ENCODE results near the gene STXBP6. TPM values are rescaled to one million over a fixed set of nuclear protein-coding genes. Genes with fewer than 3 reads are reported as not detected.

Gene STXBP6
- total RNA-seq, 1 donor from 2014 or later = 10.0 TPM

- no peak for DNase-seq (ENCODE audit: low spot score)
These were observed 2.4 kb upstream of the STXBP6 start for GRCh38 chr14:25052385-25052784.

GRCh38 chr14:25050269-25051150 lies 563 bp upstream of the STXBP6 start:
- DNase-seq (ENCODE audit: low spot score) = no peak

- no peak for DNase-seq (ENCODE audit: low spot score)
These were observed 817 bp downstream of the STXBP6 start for GRCh38 chr14:25049093-25049567.

GRCh38 chr14:25048170-25049016 lies 1.6 kb downstream of the STXBP6 start:
- DNase-seq (ENCODE audit: low spot score) = no peak

- no peak for DNase-seq (ENCODE audit: low spot score)
These were observed 3.5 kb downstream of the STXBP6 start for GRCh38 chr14:25046301-25046943.

GRCh38 chr14:25044106-25044698 lies 5.7 kb downstream of the STXBP6 start:
- DNase-seq (ENCODE audit: low spot score) = no peak

GRCh38 chr14:25042362-25043299 lies 7.3 kb downstream of the STXBP6 start:
- DNase-seq (ENCODE audit: low spot score) = no peak

- no peak for DNase-seq (ENCODE audit: low spot score)
These were observed 8.0 kb downstream of the STXBP6 start for GRCh38 chr14:25041898-25042297.

GRCh38 chr14:25041484-25041883 lies 8.5 kb downstream of the STXBP6 start:
- no peak for DNase-seq (ENCODE audit: low spot score)

- DNase-seq (ENCODE audit: low spot score) = no peak
These were observed 10.0 kb downstream of the STXBP6 start for GRCh38 chr14:25039933-25040332.

GRCh38 chr14:25038044-25038668 lies 11.8 kb downstream of the STXBP6 start:
- no peak for DNase-seq (ENCODE audit: low spot score)

- no peak for DNase-seq (ENCODE audit: low spot score)
These were observed 12.9 kb downstream of the STXBP6 start for GRCh38 chr14:25037032-25037431.

GRCh38 chr14:25034803-25035681 lies 14.9 kb downstream of the STXBP6 start:
- DNase-seq (ENCODE audit: low spot score) = no peak

- DNase-seq (ENCODE audit: low spot score) = no peak
These were observed 16.6 kb downstream of the STXBP6 start for GRCh38 chr14:25033358-25033757.

GRCh38 chr14:25032092-25032784 lies 17.7 kb downstream of the STXBP6 start:
- no peak for DNase-seq (ENCODE audit: low spot score)

- no peak for DNase-seq (ENCODE audit: low spot score)
These were observed 23.3 kb downstream of the STXBP6 start for GRCh38 chr14:25026476-25027137.

- DNase-seq (ENCODE audit: low spot score) = no peak
These were observed 30.1 kb downstream of the STXBP6 start for GRCh38 chr14:25019892-25020291.

- no peak for DNase-seq (ENCODE audit: low spot score)
These were observed 32.4 kb downstream of the STXBP6 start for GRCh38 chr14:25017562-25017961.

All from ureter (tissue), 1 donor.